Measurements from ENCODE around the gene NKTR.

DNA sequence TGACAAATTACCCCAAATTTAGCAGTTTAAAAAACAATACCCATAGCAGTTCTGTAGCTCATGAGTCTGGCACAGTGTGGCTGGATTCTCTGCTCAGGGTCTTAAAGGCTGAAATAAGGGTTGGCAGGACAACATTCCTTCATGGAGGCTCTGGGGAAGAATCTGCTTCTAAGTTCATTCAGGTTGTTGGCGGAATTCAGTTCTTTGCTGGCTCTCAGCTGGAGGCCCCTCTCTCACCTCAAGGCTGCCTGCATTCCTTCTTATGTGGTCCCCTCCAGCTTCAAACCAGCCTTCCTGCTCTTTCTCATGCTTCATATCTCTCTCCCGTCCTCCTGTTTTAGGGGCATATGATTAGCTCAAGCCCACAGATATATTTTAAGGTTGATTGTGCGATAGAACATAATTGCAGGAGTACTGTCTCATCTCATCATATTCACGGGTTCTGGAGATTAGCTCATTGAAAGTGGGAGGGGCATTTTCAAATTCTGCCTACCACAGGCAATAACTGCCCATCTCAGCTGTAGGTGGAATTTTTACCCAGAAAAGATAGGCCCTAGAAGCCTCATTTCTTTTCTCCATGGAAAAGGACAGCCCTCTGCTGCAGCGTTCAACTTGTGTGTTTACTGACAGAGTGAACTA is 47.5 kb downstream of the NKTR start:
- TF ChIP-seq, protein P1, sequence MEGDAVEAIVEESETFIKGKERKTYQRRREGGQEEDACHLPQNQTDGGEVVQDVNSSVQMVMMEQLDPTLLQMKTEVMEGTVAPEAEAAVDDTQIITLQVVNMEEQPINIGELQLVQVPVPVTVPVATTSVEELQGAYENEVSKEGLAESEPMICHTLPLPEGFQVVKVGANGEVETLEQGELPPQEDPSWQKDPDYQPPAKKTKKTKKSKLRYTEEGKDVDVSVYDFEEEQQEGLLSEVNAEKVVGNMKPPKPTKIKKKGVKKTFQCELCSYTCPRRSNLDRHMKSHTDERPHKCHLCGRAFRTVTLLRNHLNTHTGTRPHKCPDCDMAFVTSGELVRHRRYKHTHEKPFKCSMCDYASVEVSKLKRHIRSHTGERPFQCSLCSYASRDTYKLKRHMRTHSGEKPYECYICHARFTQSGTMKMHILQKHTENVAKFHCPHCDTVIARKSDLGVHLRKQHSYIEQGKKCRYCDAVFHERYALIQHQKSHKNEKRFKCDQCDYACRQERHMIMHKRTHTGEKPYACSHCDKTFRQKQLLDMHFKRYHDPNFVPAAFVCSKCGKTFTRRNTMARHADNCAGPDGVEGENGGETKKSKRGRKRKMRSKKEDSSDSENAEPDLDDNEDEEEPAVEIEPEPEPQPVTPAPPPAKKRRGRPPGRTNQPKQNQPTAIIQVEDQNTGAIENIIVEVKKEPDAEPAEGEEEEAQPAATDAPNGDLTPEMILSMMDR (IDR thresholded peaks at IDR 0.05): no peak
- no peak for TF ChIP-seq POLR2AphosphoS5 (IDR thresholded peaks at IDR 0.05)
